Activated gamma-delta T cell treated with Interleukin-2 at 50 U/mL for 16 hours (primary cell): Measurements from ENCODE around the gene NFKBIL1.

Experiments
- DNase-seq: peaks from one replicate; pipeline ENCODE4 v3.0.0-alpha.2; 2020

NFKBIL1 gene

DNA sequence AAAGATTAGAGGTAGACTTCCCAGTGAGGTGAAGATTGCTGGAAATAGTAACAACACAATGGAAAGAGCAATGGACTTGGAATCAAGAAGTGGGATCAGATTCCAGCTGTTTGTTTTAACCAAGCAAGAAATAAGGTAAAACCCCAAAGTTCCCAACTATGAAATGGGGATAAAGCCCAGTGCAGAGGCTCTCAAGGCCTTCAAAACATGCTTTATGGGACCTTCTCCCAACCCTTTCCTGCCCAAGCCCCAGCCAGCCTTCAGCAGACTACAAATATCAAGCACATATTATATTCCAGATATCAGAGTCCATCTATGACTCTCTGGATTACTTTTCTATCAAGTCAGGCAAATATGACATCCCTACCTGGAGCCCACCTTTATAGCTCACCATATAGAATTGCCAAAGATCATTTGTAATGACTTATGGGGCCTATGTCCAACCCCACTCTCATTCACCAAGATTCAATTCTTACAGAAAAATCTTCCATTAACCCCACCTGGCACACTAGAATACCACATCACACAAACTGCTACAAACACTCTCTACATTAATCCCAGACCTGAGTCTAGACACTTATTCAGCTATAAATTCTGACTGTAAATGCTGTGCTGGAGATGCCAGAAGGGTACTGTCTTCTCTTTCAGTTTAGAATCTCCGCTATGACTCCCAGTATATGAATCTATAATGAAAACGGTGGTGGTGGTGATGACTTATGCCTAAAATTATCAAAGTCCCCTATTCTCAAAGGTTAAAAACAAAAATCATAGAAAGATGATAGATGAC lies 11.7 kb upstream of the NFKBIL1 start:
- DNase-seq = no peak

DNA sequence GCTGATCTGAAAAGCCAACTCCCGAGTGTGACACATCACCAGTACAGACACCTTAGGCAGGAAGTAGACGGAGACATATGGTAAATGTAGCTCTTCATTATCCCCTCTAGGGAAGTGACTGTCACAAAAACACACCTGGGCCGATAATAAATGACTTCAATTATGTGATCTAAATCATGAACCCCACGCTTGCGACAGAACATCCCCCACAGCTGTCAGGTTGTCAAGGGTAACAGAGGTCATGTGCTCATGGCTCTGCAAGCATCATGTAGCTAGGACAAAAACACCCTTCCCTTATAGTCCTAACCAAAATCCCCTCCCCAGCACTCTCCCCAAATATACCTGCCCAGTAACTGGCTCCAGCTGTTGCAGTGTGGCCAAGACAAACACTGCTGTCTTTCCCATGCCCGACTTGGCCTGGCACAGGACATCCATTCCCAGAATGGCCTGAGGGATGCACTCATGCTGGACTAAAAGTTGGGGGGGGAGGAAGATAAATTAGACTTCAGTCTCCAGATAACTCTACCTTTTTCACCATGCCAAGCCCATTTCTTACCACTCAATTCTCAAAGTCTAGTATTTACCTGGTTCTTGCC lies 8.5 kb upstream of the NFKBIL1 start:
- no peak for DNase-seq

- no peak for DNase-seq
Measured at GRCh38 chr6:31540640-31541039, 6.8 kb upstream of the NFKBIL1 start.

- peak; percentile 72 for DNase-seq
Measured at GRCh38 chr6:31541059-31541657, 6.2 kb upstream of the NFKBIL1 start.

DNA sequence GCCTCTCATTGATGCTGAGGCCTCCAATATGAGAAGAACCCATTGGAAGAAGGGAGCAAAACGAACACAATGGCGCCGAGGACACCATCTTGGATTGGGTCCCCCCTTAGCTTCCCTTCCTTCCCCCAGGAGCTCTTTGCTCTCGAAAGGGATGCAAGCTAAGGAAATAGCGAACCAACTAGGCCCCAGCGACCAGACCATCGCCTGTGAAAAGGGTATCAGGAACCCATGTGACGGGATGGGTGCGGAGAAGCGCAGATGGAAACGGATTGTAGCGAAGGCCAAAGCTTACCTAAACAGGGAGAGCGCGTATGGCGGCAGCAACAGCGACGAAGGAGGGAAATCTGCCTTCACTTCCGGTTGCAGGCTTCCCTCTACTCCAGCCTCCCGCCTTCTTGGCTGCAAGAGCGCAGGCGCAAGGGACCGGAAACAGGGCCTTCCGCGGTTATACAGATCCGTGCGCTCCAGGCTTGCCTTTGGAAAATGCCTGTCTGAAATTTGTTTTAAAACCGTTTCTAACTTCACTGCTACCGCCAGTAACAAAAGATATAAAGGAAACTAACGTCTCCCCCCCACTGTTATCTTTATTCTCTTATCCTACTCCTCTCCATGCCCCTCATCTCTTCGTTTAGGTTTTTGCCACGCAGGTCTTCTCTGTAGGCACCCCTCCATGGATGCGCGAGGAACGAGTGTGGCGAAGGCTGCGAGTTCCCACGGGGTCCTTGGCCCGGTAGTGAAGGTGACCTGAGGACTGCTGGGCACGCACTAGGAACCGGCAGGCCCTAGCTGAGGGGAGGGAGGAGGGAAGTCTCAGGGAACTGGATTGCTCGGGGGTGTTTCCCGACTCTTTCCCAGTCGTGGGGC lies 5.5 kb upstream of the NFKBIL1 start, which contains the start of gene DDX39B:
TSS of gene DDX39B (minus strand) at position 346 of the 864 bp plus-strand sequence. CDS start 1,471 bp downstream, outside the sequence.
- peak; percentile 94 for DNase-seq

GRCh38 chr6:31543639-31544038 lies 3.8 kb upstream of the NFKBIL1 start:
- DNase-seq = no peak

DNA sequence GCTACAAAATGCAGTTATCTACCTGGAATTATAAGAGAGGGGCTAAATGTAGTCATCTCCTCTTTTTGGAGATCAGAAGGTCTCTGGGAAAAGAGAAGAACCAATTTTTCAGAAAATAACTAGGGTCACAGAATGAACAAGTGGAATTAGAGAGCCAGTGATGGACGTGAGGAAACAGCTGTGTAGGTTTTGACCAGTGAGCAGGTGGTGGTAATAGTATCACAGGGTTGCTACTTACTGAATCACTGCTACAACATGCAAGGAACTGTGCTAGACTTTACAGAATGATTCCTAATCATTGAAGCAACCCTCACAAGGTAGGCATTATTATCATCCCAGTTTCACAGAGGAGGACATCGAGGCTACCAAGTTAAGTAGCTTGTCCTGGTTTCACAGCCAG lies 2.7 kb upstream of the NFKBIL1 start:
- no peak for DNase-seq

- DNase-seq = no peak
Measured at GRCh38 chr6:31545291-31545690, 2.1 kb upstream of the NFKBIL1 start.

GRCh38 chr6:31546339-31546957 lies 960 bp upstream of the NFKBIL1 start, which contains the start of gene ATP6V1G2:
Gene ATP6V1G2 (minus strand): TSS chr6:31546608. CDS start chr6:31546559, 49 bp downstream.
- DNase-seq = peak; percentile 79

DNA sequence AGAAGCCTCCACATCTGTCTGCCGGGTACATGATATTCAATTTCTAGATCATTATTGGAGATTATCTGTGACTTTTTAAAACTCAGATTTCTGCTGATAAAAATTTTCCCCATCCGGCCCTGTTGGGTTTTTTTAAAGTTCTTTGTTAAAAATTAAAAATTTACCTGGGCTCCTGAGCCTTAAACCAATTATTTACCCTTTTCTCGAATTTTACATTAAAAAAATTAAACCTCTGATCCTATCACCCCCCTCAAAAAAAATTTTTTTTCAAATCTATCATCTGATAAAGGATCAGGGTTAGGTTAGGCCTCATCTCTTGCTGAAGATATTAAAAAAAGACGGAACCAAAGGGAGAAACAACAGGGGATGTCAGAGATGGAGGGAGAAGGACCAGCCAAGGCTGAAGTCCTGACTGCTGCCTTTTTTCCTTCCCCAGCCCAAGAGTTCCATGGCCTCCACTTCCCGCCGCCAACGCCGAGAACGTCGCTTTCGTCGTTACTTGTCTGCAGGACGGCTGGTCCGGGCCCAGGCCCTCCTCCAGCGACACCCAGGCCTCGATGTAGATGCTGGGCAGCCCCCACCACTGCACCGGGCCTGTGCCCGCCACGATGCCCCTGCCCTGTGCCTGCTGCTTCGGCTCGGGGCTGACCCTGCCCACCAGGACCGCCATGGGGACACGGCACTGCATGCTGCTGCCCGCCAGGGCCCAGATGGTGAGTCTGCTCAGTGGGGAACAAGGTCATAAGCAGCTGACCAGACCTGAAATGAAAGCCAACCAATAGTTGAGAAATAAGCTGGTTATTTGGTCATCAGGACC lies 527 bp downstream of the NFKBIL1 start:
- DNase-seq = no peak

- no peak for DNase-seq
Measured at GRCh38 chr6:31548544-31548873, 1.1 kb downstream of the NFKBIL1 start.

- DNase-seq = peak; percentile 65
Measured at GRCh38 chr6:31551371-31551770, 4.0 kb downstream of the NFKBIL1 start.

GRCh38 chr6:31556307-31556706 lies 8.9 kb downstream of the NFKBIL1 start:
- DNase-seq = no peak

- DNase-seq = no peak
Measured at GRCh38 chr6:31557443-31558317, 10.3 kb downstream of the NFKBIL1 start.

GRCh38 chr6:31558318-31558625 lies 10.9 kb downstream of the NFKBIL1 start:
- no peak for DNase-seq

DNA sequence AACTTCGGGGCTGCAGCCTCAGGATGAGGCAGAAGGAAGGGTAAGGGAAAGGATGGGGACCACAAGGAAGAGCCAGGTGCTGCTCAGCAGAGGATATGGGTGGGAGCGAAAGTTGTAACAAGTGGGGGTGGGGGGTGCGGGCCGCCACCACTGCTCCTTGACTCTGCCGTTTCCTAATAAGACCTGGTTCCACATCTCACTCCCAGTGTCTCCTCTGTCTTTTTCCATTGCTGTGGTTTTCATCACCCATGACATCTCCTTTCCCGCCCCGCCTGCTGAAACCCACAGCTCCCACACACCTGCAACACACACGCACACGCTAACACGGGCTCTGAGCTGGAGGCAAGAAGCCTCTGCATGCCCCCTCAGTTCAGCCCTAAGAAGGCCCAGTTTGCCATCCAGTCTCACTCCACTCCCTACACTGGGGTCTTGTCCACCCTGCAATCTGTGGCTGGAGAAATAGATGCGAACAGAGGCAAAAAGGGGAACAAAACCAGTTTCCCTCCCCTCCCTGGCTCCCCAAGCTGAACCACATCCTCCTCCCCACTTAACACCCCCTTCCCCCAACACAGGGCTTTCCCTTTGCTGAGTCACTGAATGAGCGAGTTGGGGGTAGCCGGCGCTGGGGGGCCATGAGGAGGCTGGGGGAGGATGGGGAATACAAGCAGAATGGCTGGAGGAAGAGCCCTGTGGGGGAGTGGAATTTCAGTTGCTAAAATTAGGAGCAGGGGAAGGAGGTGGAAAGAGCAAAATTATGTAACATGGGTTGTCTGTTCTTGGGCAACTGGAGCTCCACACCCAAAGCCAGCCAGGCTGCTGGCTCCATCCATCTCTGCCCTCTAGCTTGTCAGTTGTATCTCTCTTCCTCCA lies 11.5 kb downstream of the NFKBIL1 start:
- DNase-seq = peak; percentile 67

DNA sequence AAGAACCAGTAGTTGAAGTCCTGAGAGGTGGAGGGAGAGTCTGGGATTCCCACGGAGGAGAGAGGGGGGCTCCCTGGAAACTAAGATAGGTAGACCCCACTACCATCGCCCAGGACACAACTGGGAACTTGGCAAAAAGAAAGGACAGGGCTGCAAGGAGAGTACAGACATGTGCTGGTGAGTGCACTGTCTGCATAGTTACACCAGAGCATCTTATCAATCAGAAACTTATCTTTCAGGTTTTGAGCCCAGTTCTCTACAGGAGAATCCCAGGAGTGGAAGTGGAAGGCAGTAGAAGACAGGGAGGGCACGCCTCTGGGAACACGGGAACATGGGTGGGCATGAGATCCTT lies 12.2 kb downstream of the NFKBIL1 start:
- no peak for DNase-seq

DNA sequence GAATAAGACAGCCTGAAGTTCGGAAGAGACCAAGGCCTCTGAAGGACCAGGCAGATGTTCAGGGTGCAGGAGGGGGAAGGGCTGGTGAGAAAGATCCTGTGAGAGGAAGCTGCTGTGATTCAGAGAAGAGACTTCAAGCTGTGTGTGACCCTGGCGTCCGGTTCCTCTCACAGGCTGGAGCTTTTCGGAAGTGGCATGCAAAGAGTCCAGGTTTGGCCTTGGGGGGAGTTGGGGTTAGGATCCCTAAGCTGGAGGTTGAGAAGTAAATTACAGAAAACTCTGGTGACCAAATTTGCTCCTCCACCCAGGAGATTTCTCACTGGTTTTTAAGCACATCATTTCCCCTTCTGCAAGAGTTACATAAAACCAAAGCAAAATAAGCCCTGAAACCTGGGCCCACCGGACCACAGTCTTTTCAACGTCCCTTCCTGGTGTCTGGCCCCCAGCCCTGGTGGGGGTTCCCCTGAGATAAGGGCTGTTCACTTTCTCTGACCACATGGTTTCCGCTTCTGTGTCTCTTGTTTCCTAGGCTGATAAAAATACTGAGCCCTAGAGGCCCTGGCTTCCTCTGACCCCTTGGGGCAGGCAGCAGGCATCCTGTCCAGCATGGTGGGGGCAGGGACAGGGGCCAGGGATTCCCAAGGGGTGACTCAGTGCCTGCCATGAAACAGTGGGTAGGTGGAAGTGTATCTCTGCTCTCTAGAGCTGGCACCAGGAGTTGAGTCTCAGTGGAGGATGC lies 12.7 kb downstream of the NFKBIL1 start:
- DNase-seq = peak; percentile 60

DNA sequence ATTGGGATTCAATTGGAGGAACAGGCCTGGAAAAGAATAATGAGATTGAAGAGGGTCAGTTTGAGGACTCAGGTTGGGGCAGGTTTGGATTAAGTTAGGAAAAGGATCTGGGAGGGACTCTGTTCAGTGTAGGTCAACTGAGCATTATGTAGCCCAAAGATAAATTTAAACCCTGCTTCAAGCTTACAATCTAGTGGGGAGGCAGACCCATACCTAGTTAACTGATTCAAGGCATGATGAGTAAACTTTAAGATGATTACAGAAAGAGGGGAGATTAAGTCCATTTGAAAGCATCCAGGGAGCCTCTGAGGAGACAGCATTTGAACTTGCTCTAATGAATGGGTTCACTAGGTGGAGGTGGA lies 13.3 kb downstream of the NFKBIL1 start:
- no peak for DNase-seq
